ENCODE results near the gene SSH2. TPM values are rescaled to one million over a fixed set of nuclear protein-coding genes. Genes with fewer than 3 reads are reported as not detected.
"Not testable (repeated sequence)": the region's sequence is repeated elsewhere in the genome, so short reads cannot be mapped to it uniquely, and the experiment has no call there.

SSH2 gene
- total RNA-seq, 1 experiment from 2014 or later: 22.9 TPM

GRCh38 chr17:29862127-29862526 lies 67.9 kb downstream of the SSH2 start:
- no peak for TF ChIP-seq CTCF (IDR thresholded peaks at IDR 0.05; ENCODE audit: unreplicated experiment)
- no peak for DNase-seq
- no TSS peak for BruUV-seq (replicated peaks)
- CTCF ChIA-PET: interaction anchor here (0.6 kb wide), 1 partner anchor 13 kb away, joined by 7 read pairs; no protein-coding TSS in a partner anchor
- no peaks in the 10 kb centered on the region for H3K4me1 Mint-ChIP-seq (ENCODE audit: low read depth, unreplicated experiment)
- H3K27me3 Mint-ChIP-seq (ENCODE audit: unreplicated experiment): no peaks in the 10 kb centered on the region
- no peak overlapping the region for H3K4me3 Mint-ChIP-seq (ENCODE audit: low read depth, unreplicated experiment)
- intact Hi-C loops (cut with micrococcal nuclease; ENCODE audit: unreplicated experiment): no loop called here
- H3K36me3 Mint-ChIP-seq (ENCODE audit: insufficient read depth, unreplicated experiment): no peaks in the 10 kb centered on the region
- H3K9me3 Mint-ChIP-seq (ENCODE audit: low read depth, unreplicated experiment): no peaks in the 10 kb centered on the region
- no peak overlapping the region for H3K27ac Mint-ChIP-seq (ENCODE audit: unreplicated experiment)

- CTCF ChIA-PET: interaction anchor here (0.7 kb wide), 1 partner anchor 16 kb away, joined by 4 read pairs; no protein-coding TSS in a partner anchor
- H3K9me3 Mint-ChIP-seq (ENCODE audit: low read depth, unreplicated experiment); H3K4me1 Mint-ChIP-seq (ENCODE audit: low read depth, unreplicated experiment); H3K36me3 Mint-ChIP-seq (ENCODE audit: insufficient read depth, unreplicated experiment); DNase-seq; H3K4me3 Mint-ChIP-seq (ENCODE audit: low read depth, unreplicated experiment); H3K27ac Mint-ChIP-seq (ENCODE audit: unreplicated experiment); H3K27me3 Mint-ChIP-seq (ENCODE audit: unreplicated experiment); BruUV-seq (replicated peaks); intact Hi-C loops (cut with micrococcal nuclease; ENCODE audit: unreplicated experiment): not testable (repeated sequence)
Measured at GRCh38 chr17:29859445-29859844, 70.6 kb downstream of the SSH2 start.

GRCh38 chr17:29857823-29858222 lies 72.2 kb downstream of the SSH2 start:
- H3K4me3 Mint-ChIP-seq (ENCODE audit: low read depth, unreplicated experiment): no peak overlapping the region
- BruUV-seq (replicated peaks): no TSS peak
- intact Hi-C loops (cut with micrococcal nuclease; ENCODE audit: unreplicated experiment): no loop called here
- no peak for DNase-seq
- H3K36me3 Mint-ChIP-seq (ENCODE audit: insufficient read depth, unreplicated experiment): no peaks in the 10 kb centered on the region
- no peaks in the 10 kb centered on the region for H3K9me3 Mint-ChIP-seq (ENCODE audit: low read depth, unreplicated experiment)
- H3K27me3 Mint-ChIP-seq (ENCODE audit: unreplicated experiment): no peaks in the 10 kb centered on the region
- CTCF ChIA-PET: no interaction called here
- no peak for TF ChIP-seq CTCF (IDR thresholded peaks at IDR 0.05; ENCODE audit: unreplicated experiment)
- H3K27ac Mint-ChIP-seq (ENCODE audit: unreplicated experiment): no peak overlapping the region
- H3K4me1 Mint-ChIP-seq (ENCODE audit: low read depth, unreplicated experiment): no peaks in the 10 kb centered on the region

- intact Hi-C loops (cut with micrococcal nuclease; ENCODE audit: unreplicated experiment); BruUV-seq (replicated peaks); H3K27me3 Mint-ChIP-seq (ENCODE audit: unreplicated experiment); H3K4me1 Mint-ChIP-seq (ENCODE audit: low read depth, unreplicated experiment); H3K36me3 Mint-ChIP-seq (ENCODE audit: insufficient read depth, unreplicated experiment); H3K4me3 Mint-ChIP-seq (ENCODE audit: low read depth, unreplicated experiment); DNase-seq; H3K9me3 Mint-ChIP-seq (ENCODE audit: low read depth, unreplicated experiment); H3K27ac Mint-ChIP-seq (ENCODE audit: unreplicated experiment); CTCF ChIA-PET: not testable (repeated sequence)
Measured at GRCh38 chr17:29857105-29857504, 72.9 kb downstream of the SSH2 start.

- H3K4me3 Mint-ChIP-seq (ENCODE audit: low read depth, unreplicated experiment): no peak overlapping the region
- CTCF ChIA-PET: no interaction called here
- H3K4me1 Mint-ChIP-seq (ENCODE audit: low read depth, unreplicated experiment): no peaks in the 10 kb centered on the region
- DNase-seq: no peak
- intact Hi-C loops (cut with micrococcal nuclease; ENCODE audit: unreplicated experiment): no loop called here
- TF ChIP-seq CTCF (IDR thresholded peaks at IDR 0.05; ENCODE audit: unreplicated experiment): no peak
- no peaks in the 10 kb centered on the region for H3K27me3 Mint-ChIP-seq (ENCODE audit: unreplicated experiment)
- BruUV-seq (replicated peaks): no TSS peak
- H3K27ac Mint-ChIP-seq (ENCODE audit: unreplicated experiment): no peak overlapping the region
- H3K9me3 Mint-ChIP-seq (ENCODE audit: low read depth, unreplicated experiment): no peaks in the 10 kb centered on the region
- H3K36me3 Mint-ChIP-seq (ENCODE audit: insufficient read depth, unreplicated experiment): no peaks in the 10 kb centered on the region
Measured at GRCh38 chr17:29855686-29856085, 74.3 kb downstream of the SSH2 start.

Measured in Calu3 (cell line).